ENCODE measurements around the gene CXorf49B.

DNA sequence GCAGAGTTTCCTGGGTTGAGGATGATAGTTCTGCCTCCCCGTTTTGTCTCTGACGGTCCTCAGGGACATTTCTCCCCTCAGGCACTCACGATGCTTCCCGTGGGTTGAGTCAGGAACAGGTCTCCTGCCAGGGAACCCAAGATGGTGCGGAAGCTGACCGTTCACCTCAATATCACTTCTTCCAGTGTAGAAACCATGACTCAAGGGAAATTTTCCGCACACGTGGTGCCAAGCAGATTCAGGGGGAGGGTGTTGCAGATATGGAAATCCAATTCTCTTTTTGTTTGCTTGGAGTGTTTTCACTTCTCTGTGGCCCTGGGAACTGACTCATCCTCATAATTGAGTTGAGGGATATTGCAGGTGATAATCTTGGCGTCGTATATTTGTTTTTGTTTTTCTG lies 46.7 kb downstream of the CXorf49B start:
- TF ChIP-seq, protein P1, sequence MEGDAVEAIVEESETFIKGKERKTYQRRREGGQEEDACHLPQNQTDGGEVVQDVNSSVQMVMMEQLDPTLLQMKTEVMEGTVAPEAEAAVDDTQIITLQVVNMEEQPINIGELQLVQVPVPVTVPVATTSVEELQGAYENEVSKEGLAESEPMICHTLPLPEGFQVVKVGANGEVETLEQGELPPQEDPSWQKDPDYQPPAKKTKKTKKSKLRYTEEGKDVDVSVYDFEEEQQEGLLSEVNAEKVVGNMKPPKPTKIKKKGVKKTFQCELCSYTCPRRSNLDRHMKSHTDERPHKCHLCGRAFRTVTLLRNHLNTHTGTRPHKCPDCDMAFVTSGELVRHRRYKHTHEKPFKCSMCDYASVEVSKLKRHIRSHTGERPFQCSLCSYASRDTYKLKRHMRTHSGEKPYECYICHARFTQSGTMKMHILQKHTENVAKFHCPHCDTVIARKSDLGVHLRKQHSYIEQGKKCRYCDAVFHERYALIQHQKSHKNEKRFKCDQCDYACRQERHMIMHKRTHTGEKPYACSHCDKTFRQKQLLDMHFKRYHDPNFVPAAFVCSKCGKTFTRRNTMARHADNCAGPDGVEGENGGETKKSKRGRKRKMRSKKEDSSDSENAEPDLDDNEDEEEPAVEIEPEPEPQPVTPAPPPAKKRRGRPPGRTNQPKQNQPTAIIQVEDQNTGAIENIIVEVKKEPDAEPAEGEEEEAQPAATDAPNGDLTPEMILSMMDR (IDR thresholded peaks at IDR 0.05), result no peak
- TF ChIP-seq POLR2A (IDR thresholded peaks at IDR 0.05), result no peak
